Glomerular visceral epithelial cell (primary cell): Measurements from ENCODE around the gene ASCL2.
A peak's percentile ranks its signal among the peaks of the same experiment; 100 is the strongest.

ENCODE experiments used
- DNase-seq: peaks from one replicate; pipeline ENCODE4 v3.0.0-alpha.2; 2016; ENCODE audit errors: extremely low spot score

The ASCL2 gene

DNA sequence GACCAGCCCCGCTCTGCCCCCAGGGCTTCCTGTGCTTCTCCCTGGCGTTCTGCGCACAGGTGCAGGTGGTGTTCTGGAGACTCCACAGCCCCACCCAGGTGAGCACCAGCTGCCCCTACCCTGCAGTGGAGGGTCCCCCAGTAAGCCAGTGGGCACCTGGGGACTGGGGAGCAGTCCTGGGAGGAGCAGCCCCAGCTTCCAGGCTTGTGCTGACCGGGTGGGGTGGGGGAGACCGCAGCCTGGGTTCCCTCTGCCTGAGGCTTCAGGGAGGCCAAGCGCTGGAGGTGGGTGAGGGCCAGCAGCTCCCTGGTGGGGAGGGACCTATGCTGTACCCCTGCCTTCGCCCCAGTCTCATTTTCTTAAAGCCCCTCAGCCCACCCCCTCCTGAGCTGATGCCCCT lies 38.3 kb upstream of the ASCL2 start:
- DNase-seq, result no peak

DNA sequence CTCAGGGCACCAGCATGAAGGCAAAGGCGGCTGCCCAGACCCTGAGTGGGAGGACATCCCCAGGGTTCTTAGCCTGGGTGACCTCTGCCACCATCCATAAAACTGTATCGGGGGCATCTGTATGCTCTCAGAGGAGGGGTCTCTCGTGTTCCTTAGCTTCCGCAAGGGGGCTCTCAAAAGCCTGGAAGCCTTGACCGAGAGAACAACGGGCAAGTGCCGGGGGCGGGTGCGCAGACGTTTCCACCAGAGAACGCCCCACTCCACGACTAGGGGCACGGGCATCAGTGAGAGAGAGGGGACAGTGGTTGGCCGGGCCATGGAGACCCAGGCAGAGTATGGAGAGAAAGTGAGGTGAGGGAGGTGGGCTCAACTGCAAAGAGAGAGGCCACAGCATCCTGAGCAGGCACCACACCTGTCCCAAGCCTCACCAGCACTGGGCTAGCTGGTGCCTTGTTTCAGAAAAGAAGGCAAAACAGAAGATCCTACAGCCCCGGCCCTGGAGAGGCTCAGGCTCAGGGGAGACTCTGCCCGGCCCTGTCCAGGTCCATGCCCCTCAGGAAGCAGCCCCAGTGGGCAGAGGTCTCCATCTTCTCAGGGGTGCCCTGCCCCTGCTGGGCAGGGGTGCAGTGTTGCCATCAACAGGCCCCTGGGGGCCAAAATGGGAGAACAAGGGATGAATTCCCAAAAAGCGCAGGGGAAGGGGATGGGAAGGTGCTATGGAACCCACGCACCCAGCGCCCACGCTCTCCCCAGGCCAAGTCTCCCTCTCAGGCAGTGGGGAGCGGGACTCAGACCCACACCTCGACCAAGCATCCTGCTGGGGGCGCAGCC lies 37.3 kb upstream of the ASCL2 start:
- no peak for DNase-seq

- DNase-seq, result no peak
These were observed 36.6 kb upstream of the ASCL2 start for GRCh38 chr11:2306877-2307500.

DNA sequence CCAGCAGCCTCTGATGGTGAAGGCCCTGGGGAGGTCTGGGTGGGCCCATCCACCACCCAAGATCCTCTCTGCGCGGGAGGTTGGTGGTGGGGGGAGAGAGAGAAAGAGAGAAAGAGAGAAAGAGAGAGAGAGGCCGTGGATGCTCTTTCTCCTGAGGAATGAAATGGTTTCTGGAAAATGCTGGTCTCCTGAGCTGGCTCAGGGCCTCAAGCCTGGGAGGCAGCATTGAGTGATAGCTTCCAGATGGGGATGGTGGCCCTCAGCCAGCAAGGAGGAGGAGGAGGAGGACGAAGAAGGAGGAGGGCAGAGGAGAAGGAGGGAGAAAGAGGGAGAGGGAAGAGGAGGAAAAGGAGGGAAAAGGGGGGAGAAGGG lies 36.0 kb upstream of the ASCL2 start:
- DNase-seq, result no peak

GRCh38 chr11:2305788-2306451 lies 35.5 kb upstream of the ASCL2 start:
- no peak for DNase-seq

DNA sequence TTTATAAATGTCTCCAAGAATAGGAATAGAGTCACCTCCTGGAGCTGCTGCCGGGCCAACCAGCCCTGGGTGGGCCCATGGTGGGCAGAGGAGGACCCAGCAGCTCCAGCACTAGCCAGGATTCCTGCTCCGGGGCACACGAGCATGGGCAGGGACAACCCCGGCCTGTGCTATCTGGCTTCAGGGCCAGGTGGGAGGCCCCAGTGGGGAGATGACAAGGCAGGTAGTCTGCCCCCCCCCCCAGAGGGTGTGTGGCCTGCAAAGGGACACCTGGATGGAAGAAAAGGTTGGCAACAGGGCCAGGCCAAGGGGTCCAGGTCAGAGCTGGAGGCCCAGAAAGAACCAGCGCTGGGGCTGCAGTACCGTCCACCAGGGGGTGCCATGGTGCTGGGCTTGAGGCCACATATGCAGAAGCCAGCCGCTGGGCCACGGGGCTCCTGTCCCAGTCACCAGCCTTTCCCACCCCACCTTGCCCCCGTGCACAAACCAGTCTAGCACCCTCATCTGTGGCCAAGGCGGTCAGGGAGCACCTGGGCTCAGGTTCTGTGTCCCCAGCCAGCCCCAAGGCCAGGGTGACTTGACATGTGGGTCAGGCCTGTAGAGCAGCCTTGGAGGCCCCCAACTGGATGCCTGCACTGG lies 34.9 kb upstream of the ASCL2 start:
- peak; percentile 64 for DNase-seq

GRCh38 chr11:2304506-2305139 lies 34.2 kb upstream of the ASCL2 start:
- no peak for DNase-seq

- DNase-seq, result no peak
These were observed 33.5 kb upstream of the ASCL2 start for GRCh38 chr11:2303627-2304505.

DNA sequence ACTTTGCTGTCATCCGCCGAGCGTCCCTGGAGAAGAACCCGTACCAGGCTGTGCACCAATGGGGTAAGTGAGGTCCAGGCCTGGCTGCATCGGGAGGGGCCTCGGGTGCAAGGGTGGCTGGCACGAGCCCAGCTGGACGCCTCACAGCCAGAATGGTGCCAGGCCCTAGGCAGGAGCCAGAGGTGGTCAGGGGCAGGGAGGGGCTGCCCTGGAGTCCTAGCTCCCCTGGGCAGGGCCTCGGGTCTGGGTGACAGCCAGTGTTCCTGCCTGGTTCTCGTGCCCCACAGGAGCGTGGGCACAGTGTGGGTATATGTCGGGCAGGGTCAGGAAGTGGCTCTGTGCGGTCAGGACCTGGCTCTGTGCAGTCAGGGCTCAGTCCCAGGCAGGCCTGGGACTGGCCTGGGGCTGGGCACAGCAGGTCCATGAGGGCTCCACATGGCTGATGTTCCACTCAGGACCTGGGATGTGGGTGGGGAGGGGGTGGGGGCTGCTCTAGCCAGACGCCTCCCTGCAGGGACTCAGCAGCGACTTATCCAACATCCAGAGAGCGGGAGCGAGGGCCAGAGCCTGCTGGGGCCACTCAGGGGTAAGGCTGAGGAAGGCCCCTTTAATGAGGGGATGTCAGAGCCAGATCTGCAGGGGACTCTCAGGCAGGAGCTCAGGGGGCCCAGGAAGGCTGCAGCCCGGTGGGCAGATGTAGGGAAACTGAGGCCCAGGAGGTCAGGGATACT lies 32.7 kb upstream of the ASCL2 start:
- DNase-seq, result no peak

DNA sequence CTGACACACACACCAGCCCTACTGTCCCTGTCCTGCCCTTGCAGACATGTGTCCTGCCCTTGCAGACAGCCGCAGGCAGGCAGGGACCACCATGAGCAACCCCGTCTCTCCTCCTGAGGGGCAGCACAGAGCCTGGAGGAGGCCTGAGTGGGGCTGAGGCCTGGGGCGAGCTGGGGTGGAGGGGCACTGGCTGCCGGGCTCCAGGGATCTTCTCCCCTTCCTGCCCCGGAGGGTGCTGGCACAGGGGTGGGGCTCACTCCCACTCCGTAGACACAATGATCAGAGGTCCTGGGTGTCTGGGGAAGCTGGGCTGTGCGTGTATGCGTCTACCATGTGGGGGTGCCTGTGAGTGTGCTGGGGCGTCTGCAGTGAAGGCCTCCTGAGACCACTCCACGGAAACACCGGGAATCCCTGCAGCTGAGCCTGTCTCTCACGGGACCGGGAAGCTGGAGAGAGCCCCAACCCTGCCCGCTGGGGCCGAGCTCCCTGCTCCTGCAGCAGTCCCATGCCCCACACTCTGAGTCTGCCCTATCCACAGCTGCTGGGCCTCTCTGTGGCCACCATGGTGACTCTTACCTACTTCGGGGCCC lies 32.0 kb upstream of the ASCL2 start:
- DNase-seq, result no peak

- DNase-seq, result peak; percentile 69
These were observed 31.4 kb upstream of the ASCL2 start, which contains the start of the genes C11orf21 and TSPAN32 for GRCh38 chr11:2301631-2302305. C11orf21 (minus strand) TSS chr11:2301918; CDS start chr11:2301808, 110 bp downstream. TSPAN32 (plus strand) TSS chr11:2302013; CDS start chr11:2302150, 137 bp downstream.

DNA sequence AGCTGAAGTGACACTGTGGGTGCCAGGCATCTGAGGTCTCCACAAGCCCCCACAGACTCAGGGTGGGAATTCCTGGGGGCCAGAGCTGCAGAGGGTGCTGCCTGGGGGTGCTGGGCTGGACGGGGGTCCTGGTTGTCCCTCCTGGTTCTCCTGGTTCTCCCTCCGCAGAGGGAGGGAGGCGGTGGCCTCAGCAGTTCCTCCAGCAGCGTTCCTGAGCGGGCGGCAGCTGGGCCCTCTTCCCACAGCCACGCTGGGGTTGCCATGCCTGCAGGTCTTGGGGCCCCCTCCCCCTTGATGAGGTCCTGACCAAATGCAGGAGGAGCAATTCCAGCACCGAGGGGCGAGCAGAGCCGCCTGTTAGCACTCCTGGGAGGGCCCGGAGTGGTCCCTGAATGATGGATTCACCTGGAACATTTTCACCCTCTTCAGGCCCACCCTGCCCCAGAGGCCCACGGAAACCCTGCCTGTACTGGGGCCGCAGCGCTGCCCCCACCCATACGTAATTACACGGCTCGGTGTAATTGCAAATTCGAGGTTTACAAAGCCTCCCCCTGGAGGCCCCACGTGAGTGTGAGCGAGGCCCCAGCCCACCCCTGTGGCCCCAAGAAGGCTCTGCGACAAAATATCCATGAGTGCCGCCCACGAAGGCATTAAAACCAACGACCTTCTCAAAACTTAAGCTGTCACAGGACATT lies 30.7 kb upstream of the ASCL2 start:
- DNase-seq, result no peak

- DNase-seq, result no peak
These were observed 30.0 kb upstream of the ASCL2 start for GRCh38 chr11:2300290-2300935.

DNA sequence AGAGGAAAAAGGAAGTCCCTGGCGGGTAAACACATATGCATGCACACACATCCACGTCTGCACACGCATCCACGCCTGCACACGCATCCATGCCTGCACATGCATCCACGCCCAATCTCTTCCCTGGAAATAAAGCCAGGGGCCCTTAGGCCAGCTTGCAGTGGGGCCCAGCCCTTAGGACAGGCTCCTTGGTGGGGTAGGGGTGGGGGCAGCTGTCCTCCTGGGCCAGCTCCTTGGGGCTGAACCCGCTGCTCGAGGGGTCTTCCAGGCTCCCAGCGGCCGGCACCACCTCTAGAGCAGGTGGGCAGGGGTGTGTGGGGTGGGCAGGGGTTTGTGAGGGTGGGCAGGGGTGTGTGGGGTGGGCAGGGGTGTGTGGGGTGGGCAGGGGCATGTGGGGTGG lies 29.4 kb upstream of the ASCL2 start:
- no peak for DNase-seq

DNA sequence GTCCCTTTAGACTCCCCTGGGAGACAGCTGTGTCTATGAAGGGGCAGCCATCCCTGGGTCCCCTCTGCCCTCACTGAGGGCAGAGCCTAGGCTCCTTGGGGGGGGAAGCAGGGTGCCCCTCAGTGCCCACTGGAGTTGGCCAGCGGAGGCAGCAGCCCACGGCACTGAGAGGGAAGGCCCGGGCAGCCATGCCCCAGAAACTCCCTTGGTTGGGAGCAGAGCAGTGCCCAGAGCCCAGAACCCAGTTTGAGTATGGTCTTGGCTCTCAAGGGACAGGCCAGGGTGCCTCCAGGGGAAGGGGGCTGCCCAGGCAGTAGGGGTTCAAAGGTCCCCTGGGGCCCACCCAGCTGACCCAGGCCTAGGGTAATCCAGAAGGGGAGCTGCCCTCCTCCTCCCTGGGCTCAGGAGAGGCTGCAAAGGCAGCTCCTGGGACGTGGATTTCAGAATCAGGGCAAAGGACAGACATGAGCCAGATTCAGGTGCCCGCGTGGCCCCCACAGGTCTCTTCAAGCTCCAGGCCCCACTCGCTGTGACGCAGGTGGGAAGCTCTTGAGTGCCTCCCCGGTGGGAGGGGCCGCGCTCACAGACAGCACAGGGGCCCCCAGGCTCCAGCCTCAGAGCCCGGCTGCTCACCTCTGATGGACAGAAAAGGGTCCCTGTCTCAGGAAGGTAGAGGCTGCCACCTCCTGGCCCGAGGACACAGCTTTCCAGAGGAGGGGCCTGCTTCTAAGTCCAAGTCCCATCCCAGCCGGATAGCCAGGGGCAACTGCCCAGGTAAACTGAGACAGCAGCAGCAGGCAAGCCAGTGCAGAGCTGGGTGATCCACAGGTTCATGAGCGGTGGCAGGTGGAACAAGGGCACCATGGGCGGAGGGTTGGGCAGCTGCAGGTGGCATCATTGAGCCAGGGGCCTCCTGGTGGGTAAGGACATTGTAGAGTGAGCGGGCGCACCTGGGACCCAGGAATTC lies 28.7 kb upstream of the ASCL2 start:
- peak; percentile 10 for DNase-seq

DNA sequence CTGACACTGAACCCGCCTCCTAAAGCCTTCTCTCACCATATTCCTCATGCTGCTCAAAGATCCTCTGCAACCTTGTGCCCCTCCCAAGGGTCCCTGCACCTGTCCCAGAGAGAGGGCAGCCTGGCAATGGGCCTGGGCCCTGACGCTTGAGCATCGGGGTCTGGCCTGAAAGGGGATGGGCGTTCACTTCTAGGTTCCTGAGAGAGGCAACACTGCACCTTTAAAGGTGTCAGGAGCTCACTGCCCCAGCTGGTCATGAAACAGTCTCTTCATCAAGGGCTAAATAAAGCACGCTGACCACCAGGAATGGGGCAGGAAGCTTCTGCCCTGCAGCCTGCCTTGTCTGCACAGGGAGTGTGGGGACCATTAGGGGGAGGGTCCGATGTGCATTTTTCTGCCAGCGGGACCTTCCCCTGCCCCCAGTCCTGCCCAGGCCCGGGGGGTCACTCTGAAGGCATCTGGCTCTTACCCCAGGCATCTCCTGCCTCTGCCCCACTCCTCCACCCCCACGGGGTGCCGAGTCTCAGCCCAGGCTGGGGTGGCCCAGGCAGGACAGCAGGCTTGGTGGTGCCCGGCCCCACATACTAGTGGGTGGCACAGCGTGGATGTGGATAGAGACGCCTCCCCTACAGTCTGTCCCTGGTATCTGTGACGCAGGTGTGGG lies 27.9 kb upstream of the ASCL2 start:
- DNase-seq, result no peak
